ENCODE results near the gene KLF15.
A peak's percentile ranks its signal among the peaks of the same experiment; 100 is the strongest.

KLF15 gene

GRCh38 chr3:126345641-126346460 is 11.4 kb downstream of the KLF15 start:
- DNase-seq: no peak

- DNase-seq: no peak
These were observed 12.0 kb downstream of the KLF15 start for GRCh38 chr3:126345231-126345630.

- DNase-seq: no peak
These were observed 12.7 kb downstream of the KLF15 start for GRCh38 chr3:126344380-126345041.

- DNase-seq: no peak
These were observed 13.6 kb downstream of the KLF15 start for GRCh38 chr3:126343649-126344035.

GRCh38 chr3:126342991-126343648 is 14.1 kb downstream of the KLF15 start:
- DNase-seq: peak in 1 of 2 experiments; percentile 36

- no peak for DNase-seq
These were observed 15.0 kb downstream of the KLF15 start for GRCh38 chr3:126342211-126342610.

- DNase-seq: no peak
These were observed 15.5 kb downstream of the KLF15 start for GRCh38 chr3:126341755-126342150.

- DNase-seq: no peak
These were observed 16.1 kb downstream of the KLF15 start for GRCh38 chr3:126340943-126341754.

GRCh38 chr3:126340596-126340942 is 16.6 kb downstream of the KLF15 start:
- DNase-seq: no peak

- DNase-seq: no peak
These were observed 17.1 kb downstream of the KLF15 start for GRCh38 chr3:126340081-126340511.

- DNase-seq: no peak
These were observed 17.7 kb downstream of the KLF15 start for GRCh38 chr3:126339466-126339865.

GRCh38 chr3:126338790-126339288 is 18.4 kb downstream of the KLF15 start:
- no peak for DNase-seq

GRCh38 chr3:126337980-126338651 is 19.1 kb downstream of the KLF15 start:
- DNase-seq: no peak

- DNase-seq: peak; percentile 51 to 57
These were observed 25.3 kb downstream of the KLF15 start for GRCh38 chr3:126331812-126332336.

- no peak for DNase-seq
These were observed 27.1 kb downstream of the KLF15 start for GRCh38 chr3:126329927-126330725.

GRCh38 chr3:126326629-126327028 is 30.6 kb downstream of the KLF15 start:
- no peak for DNase-seq

- DNase-seq: no peak
These were observed 34.8 kb downstream of the KLF15 start for GRCh38 chr3:126322181-126322967.

GRCh38 chr3:126321490-126321889 is 35.7 kb downstream of the KLF15 start:
- DNase-seq: no peak

- no peak for DNase-seq
These were observed 36.5 kb downstream of the KLF15 start for GRCh38 chr3:126320517-126321293.

All from NCI-H526 (cell line).